Astrocyte (in vitro differentiated cells and primary cell): ENCODE measurements around the gene COL8A2. TPM values are rescaled to one million over a fixed set of nuclear protein-coding genes. Genes with fewer than 3 reads are reported as not detected.

Experiments
- DNase-seq: peaks from one replicate; pipeline ENCODE4 v3.0.0-alpha.2; 2010; ENCODE audit warnings: low read depth
- FAIRE-seq: peaks from 2 replicates; lab custom pipeline; 2011; peaks lifted over from hg19 to GRCh38; lab: Jason Lieb, UNC
- H2AFZ ChIP-seq: 2 replicates; pipeline ENCODE4 v1.6.0; 2012; ENCODE audit warnings: low read depth, low read length, inconsistent platforms
- H3K27ac ChIP-seq: 2 replicates; pipeline ENCODE4 v1.5.1; 2011; ENCODE audit warnings: low read depth, low read length, inconsistent platforms
- H3K27me3 ChIP-seq: 2 replicates; pipeline ENCODE4 v1.6.0; 2011; ENCODE audit warnings: low read length, inconsistent platforms; ENCODE audit not compliant: insufficient read depth
- H3K36me3 ChIP-seq: 2 replicates; pipeline ENCODE4 v1.5.1; 2011; ENCODE audit warnings: low read length, inconsistent platforms; ENCODE audit not compliant: insufficient read depth
- H3K4me1 ChIP-seq: 2 replicates; pipeline ENCODE4 v1.5.1; 2011; ENCODE audit warnings: low read length, inconsistent platforms; ENCODE audit not compliant: insufficient read depth
- H3K4me2 ChIP-seq: 2 replicates; pipeline ENCODE4 v1.6.0; 2012; ENCODE audit warnings: low read length, inconsistent platforms
- H3K4me3 ChIP-seq: 2 replicates; pipeline ENCODE4 v1.5.1; 2011; ENCODE audit warnings: low read depth, mild to moderate bottlenecking, low read length, inconsistent platforms; ENCODE audit not compliant: insufficient read depth
- H3K79me2 ChIP-seq: 2 replicates; pipeline ENCODE4 v1.6.0; 2012; ENCODE audit warnings: mild to moderate bottlenecking, low read length, inconsistent platforms; ENCODE audit not compliant: insufficient read depth
- H3K9ac ChIP-seq: 2 replicates; pipeline ENCODE4 v1.6.0; 2012; ENCODE audit warnings: mild to moderate bottlenecking, low read length, inconsistent platforms
- H3K9me3 ChIP-seq: 2 replicates; pipeline ENCODE4 v1.5.1; 2012; ENCODE audit warnings: low read depth, mild to moderate bottlenecking, low read length, inconsistent platforms; ENCODE audit not compliant: insufficient read depth
- H4K20me1 ChIP-seq: 2 replicates; pipeline ENCODE4 v1.6.0; 2012; ENCODE audit warnings: low read length, inconsistent platforms; ENCODE audit not compliant: insufficient read depth
- H3K27ac Mint-ChIP-seq: one replicate; pipeline ENCODE4 v1.8.0; 2021; ENCODE audit warnings: mild to moderate bottlenecking, mixed read lengths; ENCODE audit not compliant: unreplicated experiment
- H3K27me3 Mint-ChIP-seq: one replicate; pipeline ENCODE4 v1.8.0; 2021; ENCODE audit warnings: low read depth, mixed read lengths; ENCODE audit not compliant: unreplicated experiment
- H3K36me3 Mint-ChIP-seq: one replicate; pipeline ENCODE4 v1.8.0; 2021; ENCODE audit warnings: low read depth, mixed read lengths; ENCODE audit not compliant: unreplicated experiment
- H3K4me1 Mint-ChIP-seq: one replicate; pipeline ENCODE4 v1.8.0; 2021; ENCODE audit warnings: low read depth, mixed read lengths; ENCODE audit not compliant: unreplicated experiment
- H3K4me3 Mint-ChIP-seq: one replicate; pipeline ENCODE4 v1.8.0; 2021; ENCODE audit warnings: mild to moderate bottlenecking, moderate library complexity, mixed read lengths; ENCODE audit not compliant: unreplicated experiment
- H3K9me3 Mint-ChIP-seq: one replicate; pipeline ENCODE4 v1.8.0; 2021; ENCODE audit warnings: mild to moderate bottlenecking, mixed read lengths; ENCODE audit not compliant: unreplicated experiment
- CTCF ChIP-seq: IDR thresholded peaks from 2 replicates; pipeline ENCODE4 v1.5.1; 2011; ENCODE audit warnings: low read depth, mild to moderate bottlenecking, inconsistent platforms, low read length, moderate library complexity; ENCODE audit not compliant: insufficient read depth
- EZH2 ChIP-seq: IDR thresholded peaks from 2 replicates; pipeline ENCODE4 v1.6.1; 2012; ENCODE audit warnings: mild to moderate bottlenecking, low read length, inconsistent platforms; ENCODE audit not compliant: insufficient read depth
- total RNA-seq: library from RNA; stranded (reverse); gene quantifications from 2 replicates; pipeline ENCODE4 v1.2.1, GENCODE V29; 2021

Gene COL8A2
- total RNA-seq, 1 donor from 2014 or later: 3.4 TPM

GRCh38 chr1:36095760-36096405 lies 29.1 kb downstream of the COL8A2 start:
- H3K27ac Mint-ChIP-seq: no peak overlapping the region
- H3K9ac ChIP-seq: no peak overlapping the region
- no peaks in the 10 kb centered on the region for H3K4me1 ChIP-seq
- H3K4me1 Mint-ChIP-seq: peaks cover 2% of the 10 kb centered on the region
- DNase-seq: no peak
- H3K36me3 Mint-ChIP-seq: peaks cover 19% of the 10 kb centered on the region
- no peak overlapping the region for H3K27ac ChIP-seq
- FAIRE-seq: no peak
- no peaks in the 10 kb centered on the region for H3K9me3 ChIP-seq
- peaks cover 27% of the 10 kb centered on the region for H3K36me3 ChIP-seq
- no peak overlapping the region for H2AFZ ChIP-seq
- peaks cover 21% of the 10 kb centered on the region for H3K79me2 ChIP-seq
- H3K4me3 Mint-ChIP-seq: no peak overlapping the region
- peaks cover 35% of the 10 kb centered on the region for H4K20me1 ChIP-seq
- no peaks in the 10 kb centered on the region for H3K9me3 Mint-ChIP-seq
- TF ChIP-seq EZH2 (no peak), CTCF (no peak)
- no peak overlapping the region for H3K4me2 ChIP-seq
- H3K27me3 ChIP-seq: no peaks in the 10 kb centered on the region
- no peak overlapping the region for H3K4me3 ChIP-seq
- no peaks in the 10 kb centered on the region for H3K27me3 Mint-ChIP-seq

- Histone ChIP-seq H3K4me3 (no peak overlapping the region), H3K4me2 (no peak overlapping the region), H2AFZ (no peak overlapping the region), H3K9ac (no peak overlapping the region), H3K36me3 (peaks cover 27% of the 10 kb centered on the region), H3K27ac (no peak overlapping the region), H3K4me1 (peaks cover 5% of the 10 kb centered on the region), H3K27me3 (no peaks in the 10 kb centered on the region), H3K79me2 (peaks cover 34% of the 10 kb centered on the region), H3K9me3 (no peaks in the 10 kb centered on the region), H4K20me1 (peaks cover 36% of the 10 kb centered on the region)
- Mint-ChIP-seq H3K4me3 (no peak overlapping the region), H3K27me3 (no peaks in the 10 kb centered on the region), H3K9me3 (no peaks in the 10 kb centered on the region), H3K27ac (no peak overlapping the region), H3K4me1 (peaks cover 8% of the 10 kb centered on the region), H3K36me3 (peaks cover 19% of the 10 kb centered on the region)
- TF ChIP-seq EZH2 (no peak), CTCF (no peak)
- no peak for DNase-seq
- no peak for FAIRE-seq
These were observed 30.4 kb downstream of the COL8A2 start for GRCh38 chr1:36094621-36095061.

GRCh38 chr1:36093929-36094328 lies 31.1 kb downstream of the COL8A2 start:
- DNase-seq (no peak), FAIRE-seq (no peak)
- H3K36me3 Mint-ChIP-seq: peaks cover 22% of the 10 kb centered on the region
- no peaks in the 10 kb centered on the region for H3K9me3 Mint-ChIP-seq
- peaks cover 36% of the 10 kb centered on the region for H4K20me1 ChIP-seq
- peaks cover 10% of the 10 kb centered on the region for H3K4me1 Mint-ChIP-seq
- no peak overlapping the region for H3K27ac Mint-ChIP-seq
- no peak for TF ChIP-seq CTCF
- no peak overlapping the region for H2AFZ ChIP-seq
- H3K9ac ChIP-seq: no peak overlapping the region
- H3K27me3 ChIP-seq: no peaks in the 10 kb centered on the region
- peaks cover 9% of the 10 kb centered on the region for H3K4me1 ChIP-seq
- no peak overlapping the region for H3K4me3 ChIP-seq
- no peaks in the 10 kb centered on the region for H3K27me3 Mint-ChIP-seq
- H3K4me3 Mint-ChIP-seq: no peak overlapping the region
- H3K9me3 ChIP-seq: no peaks in the 10 kb centered on the region
- peaks cover 41% of the 10 kb centered on the region for H3K79me2 ChIP-seq
- no peak overlapping the region for H3K4me2 ChIP-seq
- H3K36me3 ChIP-seq: peaks cover 27% of the 10 kb centered on the region
- no peak overlapping the region for H3K27ac ChIP-seq
